IMR-90 (cell line): ENCODE results near the gene PRPF40B. TPM values are rescaled to one million over a fixed set of nuclear protein-coding genes. Genes with fewer than 3 reads are reported as not detected.

Source experiments
- ATAC-seq: fragments of 200-7000 bp; cut with Tn5 transposase; 2 replicates; pipeline ENCODE4 v1.9.1; 2020; ENCODE audit warnings: low read depth, mild to moderate bottlenecking, moderate library complexity
- BruUV-seq: library from RNA; stranded (reverse); fragments of 400-500 nt; replicated peaks from 2 replicates; lab custom pipeline; 2021; lab: Mats Ljungman, UMichigan
- CTCF ChIA-PET: fragments of 300-600 bp; formaldehyde crosslinking; extraction: SDS; loops from one replicate; lab custom pipeline; 2021; ENCODE audit warnings: antibody characterized with exemption; lab: Yijun Ruan, JAX
- POLR2A ChIA-PET: fragments of 300-600 bp; sonication (Branson Sonifier 250); formaldehyde crosslinking; loops from one replicate; lab custom pipeline; 2022; ENCODE audit warnings: antibody characterized with exemption; ENCODE audit not compliant: unreplicated experiment; lab: Charles Lee
- DNase-seq: peaks from one replicate; pipeline ENCODE4 v3.0.0; 2013
- H2AFZ ChIP-seq: replicated peaks from 2 replicates; pipeline ENCODE3; 2013; ENCODE audit warnings: low read length, mild to moderate bottlenecking; ENCODE audit not compliant: poor library complexity
- H2AK5ac ChIP-seq: 2 replicates; pipeline ENCODE4 v1.6.1; 2013; ENCODE audit warnings: low read depth, low read length, inconsistent platforms
- H2AK9ac ChIP-seq: replicated peaks from 2 replicates; pipeline ENCODE3; 2013; ENCODE audit warnings: mild to moderate bottlenecking, low read depth, low read length, moderate library complexity; ENCODE audit not compliant: poor library complexity
- H2BK120ac ChIP-seq: 2 replicates; pipeline ENCODE4 v1.6.1; 2013; ENCODE audit warnings: low read depth, low read length, inconsistent platforms
- H2BK15ac ChIP-seq: 3 replicates; pipeline ENCODE4 v1.6.1; 2013; ENCODE audit warnings: low read depth, low read length, inconsistent platforms
- H2BK20ac ChIP-seq: 2 replicates; pipeline ENCODE4 v1.6.1; 2013; ENCODE audit warnings: low read depth, mild to moderate bottlenecking, inconsistent platforms, low read length, moderate library complexity
- H2BK5ac ChIP-seq: 2 replicates; pipeline ENCODE4 v1.6.1; 2013; ENCODE audit warnings: mild to moderate bottlenecking, low read depth, low read length, inconsistent platforms; ENCODE audit not compliant: poor library complexity, severe bottlenecking
- H3K14ac ChIP-seq: replicated peaks from 2 replicates; pipeline ENCODE4 v1.6.1; 2013; ENCODE audit warnings: low read depth, low read length, inconsistent platforms
- H3K18ac ChIP-seq: 2 replicates; pipeline ENCODE4 v1.6.1; 2013; ENCODE audit warnings: low read depth, low read length, control low read depth
- H3K23ac ChIP-seq: 2 replicates; pipeline ENCODE4 v1.6.1; 2013; ENCODE audit warnings: low read depth, low read length, inconsistent platforms
- H3K27ac ChIP-seq: 2 replicates; pipeline ENCODE4 v1.5.1; 2013; ENCODE audit warnings: mild to moderate bottlenecking, control low read depth, low read length; ENCODE audit not compliant: insufficient read depth
- H3K27me3 ChIP-seq: 2 replicates; pipeline ENCODE4 v1.6.1; 2013; ENCODE audit warnings: low read length; ENCODE audit not compliant: control insufficient read depth, insufficient read depth
- H3K36me3 ChIP-seq: 2 replicates; pipeline ENCODE4 v1.6.1; 2013; ENCODE audit warnings: low read length, mixed read lengths; ENCODE audit not compliant: control insufficient read depth, insufficient read depth
- H3K4ac ChIP-seq: 2 replicates; pipeline ENCODE4 v1.6.1; 2013; ENCODE audit warnings: low read depth, low read length, inconsistent platforms
- H3K4me1 ChIP-seq: 2 replicates; pipeline ENCODE4 v1.6.1; 2013; ENCODE audit warnings: low read length, mixed read lengths; ENCODE audit not compliant: control insufficient read depth, insufficient read depth
- H3K4me2 ChIP-seq: 2 replicates; pipeline ENCODE4 v1.6.1; 2013; ENCODE audit warnings: low read depth, mild to moderate bottlenecking, control low read depth, low read length, moderate library complexity
- H3K4me3 ChIP-seq: 2 replicates; pipeline ENCODE4 v1.5.1; 2013; ENCODE audit warnings: low read depth, mild to moderate bottlenecking, control low read depth, low read length, moderate library complexity; ENCODE audit not compliant: insufficient read depth
- H3K56ac ChIP-seq: 2 replicates; pipeline ENCODE4 v1.6.1; 2013; ENCODE audit warnings: low read length, inconsistent platforms; ENCODE audit not compliant: insufficient read depth; ENCODE audit errors: extremely low read depth
- H3K79me1 ChIP-seq, 2 experiments: 2 replicates each; pipeline ENCODE4 v1.6.1; 2013; ENCODE audit warnings: low read length in 2 of 2, inconsistent platforms in 1 of 2, low read depth in 1 of 2
- H3K9ac ChIP-seq: 2 replicates; pipeline ENCODE4 v1.6.1; 2013; ENCODE audit warnings: low read depth, low read length, control low read depth
- H3K9me1 ChIP-seq: 2 replicates; pipeline ENCODE4 v1.6.1; 2013; ENCODE audit warnings: low read length, inconsistent platforms; ENCODE audit not compliant: insufficient read depth
- H3K9me3 ChIP-seq: 2 replicates; pipeline ENCODE4 v1.6.1; 2013; ENCODE audit warnings: low read length; ENCODE audit not compliant: control insufficient read depth, insufficient read depth
- H4K20me1 ChIP-seq: 2 replicates; pipeline ENCODE4 v1.6.1; 2013; ENCODE audit warnings: low read length, inconsistent platforms; ENCODE audit not compliant: insufficient read depth
- H4K5ac ChIP-seq: 2 replicates; pipeline ENCODE4 v1.6.1; 2013; ENCODE audit warnings: mild to moderate bottlenecking, low read depth, low read length, control low read depth
- H4K8ac ChIP-seq, 2 experiments: 2 replicates each; pipeline ENCODE4 v1.6.1; 2013; ENCODE audit warnings: low read depth in 2 of 2, low read length in 2 of 2, control low read depth in 1 of 2, inconsistent platforms in 1 of 2
- H4K91ac ChIP-seq: 2 replicates; pipeline ENCODE4 v1.6.1; 2013; ENCODE audit warnings: low read depth, low read length, inconsistent platforms; ENCODE audit not compliant: insufficient read depth
- BHLHE40 ChIP-seq: fragments of 150-350 bp; IDR thresholded peaks from 2 replicates; pipeline ENCODE4 v1.6.1; 2016; ENCODE audit warnings: mild to moderate bottlenecking, low read depth, low read length
- MAZ ChIP-seq: IDR thresholded peaks from 2 replicates; pipeline ENCODE4 v1.6.1; 2012; ENCODE audit warnings: low read depth, mild to moderate bottlenecking, low read length, improper control_type of control experiment, moderate library complexity, borderline replicate concordance
- POLR2A ChIP-seq: IDR thresholded peaks from 2 replicates; pipeline ENCODE4 v1.6.1; 2012; ENCODE audit warnings: mild to moderate bottlenecking, low read depth, low read length
- SMC3 ChIP-seq: fragments of 150-350 bp; IDR thresholded peaks from 2 replicates; pipeline ENCODE4 v1.6.1; 2016; ENCODE audit warnings: low read depth, mild to moderate bottlenecking, antibody characterized with exemption, low read length, moderate library complexity
- WGBS, 2 experiments: methylation state at CpG; one replicate each; pipeline versions ENCODE4 v1.1.5 to v1.1.7; 2013; ENCODE audit warnings: missing lambda C conversion rate in 2 of 2; ENCODE audit not compliant: insufficient read length in 1 of 2; ENCODE audit errors: extremely low coverage in 2 of 2; 5-methylcytosine and 5-hydroxymethylcytosine counted together
- dilution Hi-C: fragments of 300-500 bp; cut with HindIII; formaldehyde crosslinking; loops from one replicate; pipeline ENCODE4 v1.14.3; 2018; ENCODE audit warnings: low sequenced_read_pairs; ENCODE audit not compliant: unreplicated experiment
- in situ Hi-C: fragments of 300-500 bp; cut with MboI; formaldehyde crosslinking; loops from 3 replicates; pipeline ENCODE4 v1.14.3; 2019; ENCODE audit warnings: low sequenced_read_pairs, inconsistent platforms, mixed read lengths
- intact Hi-C: fragments of 100-400 bp; cut with micrococcal nuclease; formaldehyde crosslinking; loops from 2 replicates; pipeline ENCODE4 v1.10.0; 2022
- polyA plus RNA-seq, 3 experiments: library from polyadenylated mRNA; depleted of rRNA; stranded (reverse); fragments of >200 nt; gene quantifications; 2 replicates each; pipeline ENCODE4 v1.2.3, GENCODE V29; 2012; ENCODE audit warnings: low replicate concordance in 1 of 3
- total RNA-seq: library from RNA; depleted of rRNA; stranded (reverse); fragments of >200 nt; gene quantifications from 2 replicates; pipeline ENCODE4 v1.2.3, GENCODE V29; 2012

The PRPF40B gene
- total and polyA plus RNA-seq, 2 of the 4 experiments (the other 2 are of a cell fraction): 5.0 to 11.8 TPM

DNA sequence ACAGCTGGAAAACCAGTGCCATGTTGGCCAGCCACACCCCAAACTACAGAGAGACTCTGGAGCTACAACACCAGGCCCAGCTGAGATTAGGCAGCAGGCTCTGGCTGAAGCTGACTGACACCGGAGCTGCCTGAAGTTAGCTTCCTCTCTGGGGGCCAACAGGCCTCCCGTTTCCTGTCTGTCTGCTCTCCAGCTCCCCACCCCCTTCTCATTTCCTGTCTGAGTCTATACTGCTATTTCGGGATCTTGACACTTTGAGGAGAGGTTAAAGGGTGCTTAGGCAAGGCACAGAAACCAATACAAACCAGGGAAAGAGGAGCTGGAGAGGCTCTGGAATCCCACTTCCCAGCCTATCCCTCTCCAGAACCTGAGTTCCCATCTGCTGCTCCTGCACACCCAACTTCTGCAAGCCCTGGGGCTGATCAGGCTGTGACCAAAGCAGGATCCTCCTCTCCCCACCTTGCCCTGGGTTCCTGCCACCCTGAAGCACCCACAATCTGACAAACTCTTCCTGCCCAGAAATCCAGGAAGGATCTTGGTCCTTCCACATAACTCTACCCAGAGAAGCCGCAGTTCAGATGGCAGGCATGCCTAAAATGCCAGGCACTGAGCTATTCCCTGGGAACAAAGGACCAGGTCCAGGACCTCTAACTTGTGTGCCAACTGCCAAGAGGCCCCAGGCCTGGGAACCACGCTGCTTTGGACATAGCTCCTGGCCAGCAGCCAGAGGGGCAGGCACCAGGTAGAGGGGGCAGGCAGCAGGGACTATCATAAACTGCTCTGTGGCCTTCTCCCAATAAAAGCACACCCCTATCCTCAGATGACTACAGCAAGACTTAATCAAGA is 39.9 kb downstream of the PRPF40B start:
- H3K56ac ChIP-seq: peak overlapping the region; percentile 51; the same call in 1 of the 2 replicates
- peaks cover 25% of the 10 kb centered on the region for H3K4me1 ChIP-seq
- TF ChIP-seq BHLHE40 (no peak), MAZ (peak; percentile 88; the same call in 1 of the 2 replicates), SMC3 (peak; percentile 18; the same call in 1 of the 2 replicates), POLR2A (peak; percentile 20; the same call in 1 of the 2 replicates)
- H4K8ac ChIP-seq: peak overlapping the region; percentile 81 to 95
- H2BK20ac ChIP-seq: peak overlapping the region; percentile 88
- H3K23ac ChIP-seq: peak overlapping the region; percentile 89
- H3K9me3 ChIP-seq: no peaks in the 10 kb centered on the region
- H3K9me1 ChIP-seq: peaks cover 36% of the 10 kb centered on the region
- peak overlapping the region; percentile 97 for H2AK9ac ChIP-seq
- DNase-seq (peak; percentile 86), ATAC-seq (peak; percentile 90)
- peak overlapping the region; percentile 98 for H3K4ac ChIP-seq
- ChIA-PET CTCF (interaction anchor here (0.5 to 1.5 kb wide), 3 partner anchors 11 to 1125 kb away, joined by 3 to 7 read pairs (median 5); no protein-coding TSS in a partner anchor), POLR2A (interaction anchor here (0.6 kb wide), 1 partner anchor 180 kb away, joined by 4 read pairs; no protein-coding TSS in a partner anchor)
- peak overlapping the region; percentile 73 for H3K27ac ChIP-seq
- no peak overlapping the region for H3K4me3 ChIP-seq
- H3K9ac ChIP-seq: peak overlapping the region; percentile 5; the same call in 1 of the 2 replicates
- H3K36me3 ChIP-seq: peaks cover 8% of the 10 kb centered on the region
- peak overlapping the region; percentile 86 for H2AFZ ChIP-seq
- BruUV-seq: no TSS peak
- H2BK15ac ChIP-seq: peak overlapping the region; percentile 93; the same call in 2 of the 3 replicates
- peak overlapping the region; percentile 85 for H4K5ac ChIP-seq
- H3K18ac ChIP-seq: peak overlapping the region; percentile 74
- intact Hi-C loops (no loop called here), dilution Hi-C loops (no loop called here), in situ Hi-C loops (no loop called here)
- H4K91ac ChIP-seq: peak overlapping the region; percentile 90
- 0% methylated on average over 1 of the region's 5 CpGs; no CpG with 5 or more reads in 1 of the 2 experiments for WGBS, 2 experiments
- peak overlapping the region; percentile 93 for H2BK5ac ChIP-seq
- H4K20me1 ChIP-seq: no peaks in the 10 kb centered on the region
- H2AK5ac ChIP-seq: peak overlapping the region; percentile 97
- peak overlapping the region; percentile 21 for H3K4me2 ChIP-seq
- H3K79me1 ChIP-seq: peaks cover 41 to 86% of the 10 kb centered on the region in 2 experiments
- H3K27me3 ChIP-seq: no peaks in the 10 kb centered on the region
- peak overlapping the region; percentile 92 for H2BK120ac ChIP-seq
- H3K14ac ChIP-seq: peak overlapping the region; percentile 95
